ENCODE data around the gene TIMP3. TPM values are rescaled to one million over a fixed set of nuclear protein-coding genes. Genes with fewer than 3 reads are reported as not detected.
"Not testable (repeated sequence)": the region's sequence is repeated elsewhere in the genome, so short reads cannot be mapped to it uniquely, and the experiment has no call there.

The TIMP3 gene
- total RNA-seq, 1 donor from 2014 or later, result 0.05 TPM

DNA sequence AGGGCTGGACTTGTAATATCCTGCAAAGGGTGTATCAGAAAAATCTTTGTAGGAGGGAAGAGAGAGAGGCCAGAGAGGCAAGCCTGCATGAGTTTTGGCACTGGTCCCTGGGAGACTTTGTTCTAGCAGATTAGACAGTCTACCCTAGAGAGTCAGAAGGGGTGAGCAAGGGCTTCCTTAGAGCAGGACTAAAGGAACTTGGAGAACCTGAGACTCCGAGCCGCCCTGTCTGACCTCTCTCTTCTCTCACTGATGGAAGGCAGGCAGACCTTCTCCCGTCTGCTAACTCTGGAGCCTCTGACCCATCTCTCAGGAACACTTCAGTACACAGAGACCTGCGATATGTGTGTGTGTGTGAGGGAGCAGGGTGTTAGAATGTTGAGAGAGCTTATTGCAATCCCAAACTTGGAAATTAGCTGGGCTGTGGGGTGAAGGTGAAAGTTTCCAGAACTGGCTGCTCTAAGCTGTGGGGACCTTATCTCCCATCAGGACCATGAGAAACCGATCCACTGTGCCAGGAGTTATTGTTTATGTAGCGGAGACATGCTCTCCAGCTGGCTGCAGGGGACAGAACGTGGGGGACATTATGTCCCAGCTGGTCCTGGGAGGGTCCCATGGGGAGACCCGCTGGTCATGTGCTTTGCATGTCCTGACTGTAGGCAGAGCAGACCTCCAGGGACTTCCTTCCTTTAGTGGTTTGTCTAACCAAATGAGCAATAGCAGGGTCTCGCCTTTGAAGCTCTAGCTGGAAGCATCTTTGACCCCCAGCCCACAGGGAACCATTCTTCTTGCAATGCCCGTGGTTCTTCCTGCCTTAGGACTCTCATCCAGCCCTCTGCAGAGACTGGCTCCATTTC lies 51.1 kb downstream of the TIMP3 start:
- intact Hi-C loops (cut with micrococcal nuclease), result no loop called here

DNA sequence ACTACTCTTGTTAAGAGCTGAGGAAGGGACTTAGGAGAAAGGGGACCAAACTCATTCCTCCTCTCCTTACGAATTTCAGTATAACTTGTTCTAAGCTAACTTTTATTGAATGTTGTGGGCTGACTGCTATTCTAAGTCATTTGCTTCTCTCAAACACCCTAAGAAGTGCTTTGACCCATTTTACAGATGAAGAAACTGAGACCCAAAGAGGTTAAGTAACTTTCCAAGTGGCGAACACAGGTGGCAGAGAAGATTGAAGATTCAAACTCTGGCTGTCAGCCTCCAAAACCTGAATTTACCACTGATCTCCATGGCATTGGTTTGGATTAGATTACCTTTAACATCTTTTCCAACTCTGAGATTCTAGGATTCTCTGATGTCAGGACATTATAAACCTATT lies 52.2 kb downstream of the TIMP3 start:
- intact Hi-C loops (cut with micrococcal nuclease), result no loop called here

DNA sequence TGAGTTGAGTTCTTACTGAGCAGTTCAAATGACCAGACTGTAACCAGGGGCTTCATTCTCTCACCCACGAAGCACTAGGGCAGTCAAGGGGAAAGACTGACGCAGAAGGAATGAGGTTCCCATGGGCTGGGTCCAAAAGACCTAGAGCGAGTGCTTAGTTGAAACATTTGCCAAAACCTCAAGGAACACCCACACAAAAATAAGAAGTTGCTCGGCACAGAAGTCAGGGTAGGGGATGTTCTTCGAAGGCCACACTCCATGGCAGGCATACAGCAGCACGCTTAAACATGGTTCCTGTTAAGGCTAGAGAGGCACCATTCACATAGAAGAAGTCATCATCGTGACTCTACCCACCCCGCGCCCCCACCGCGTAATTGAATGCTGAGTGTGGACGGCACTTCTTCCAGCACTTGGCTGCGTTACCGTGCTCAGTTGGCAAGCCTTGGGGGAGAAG lies 52.9 kb downstream of the TIMP3 start:
- intact Hi-C loops (cut with micrococcal nuclease), result no loop called here

DNA sequence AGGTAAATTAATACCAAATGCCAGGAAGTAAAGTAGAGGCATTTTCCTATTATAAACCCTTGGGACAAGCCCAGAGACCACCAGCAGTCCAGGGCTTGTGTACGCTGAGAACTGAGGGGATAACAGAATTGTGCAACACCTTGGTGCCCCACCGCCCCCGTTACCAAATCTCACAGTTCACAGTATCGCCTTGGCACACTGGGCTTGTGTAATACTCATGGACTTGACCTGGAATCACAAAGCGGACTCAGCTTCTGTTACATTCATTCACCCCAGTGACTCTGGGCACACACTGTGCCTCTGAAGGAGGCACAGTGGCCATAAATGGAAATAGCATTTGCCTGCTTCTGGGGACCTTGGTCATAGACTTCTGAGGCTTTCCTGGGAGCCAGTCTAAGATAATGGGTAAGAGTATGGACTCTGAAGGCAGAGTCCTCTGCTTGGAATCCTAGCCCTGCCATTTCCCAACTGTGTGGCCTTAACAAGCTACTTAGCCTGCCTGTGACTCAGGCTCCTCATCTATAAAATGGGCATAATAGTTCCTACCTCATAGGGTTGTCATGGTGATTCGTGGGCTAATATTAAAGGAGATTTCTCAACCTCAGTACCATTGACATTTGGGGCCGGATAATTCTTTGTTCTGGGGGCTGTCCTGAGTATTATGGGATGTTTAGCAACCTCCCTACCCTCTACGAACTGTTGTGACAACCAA lies 53.7 kb downstream of the TIMP3 start:
- intact Hi-C loops (cut with micrococcal nuclease), result no loop called here

DNA sequence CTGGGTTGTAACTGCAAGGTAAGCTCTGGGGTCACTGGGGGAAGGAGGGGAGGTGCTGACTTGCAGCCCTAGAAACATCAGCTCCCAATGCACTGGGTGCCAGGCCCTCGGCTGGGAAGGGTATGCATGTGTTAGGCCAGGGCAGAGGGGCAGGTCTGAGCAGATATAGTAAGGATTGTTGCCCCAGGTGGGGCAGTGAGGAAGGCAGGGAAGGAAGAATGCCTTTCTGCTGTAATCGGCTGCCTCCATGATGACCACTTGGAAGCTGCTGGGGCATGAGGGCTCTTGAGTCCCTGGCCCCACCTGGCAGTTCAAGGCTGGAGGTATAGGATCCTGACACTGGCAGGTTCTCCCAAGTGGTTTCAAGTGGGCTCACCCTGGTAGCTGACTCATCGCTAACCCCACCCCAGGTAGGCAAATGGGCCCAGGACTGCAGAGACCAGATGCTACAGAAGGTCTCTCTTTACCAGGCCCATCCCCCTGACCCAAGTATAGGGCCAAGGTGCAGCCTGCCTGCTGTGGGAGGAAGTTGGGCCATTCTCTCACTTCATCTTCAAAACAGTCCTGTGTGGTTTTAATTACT lies 56.7 kb downstream of the TIMP3 start:
- intact Hi-C loops (cut with micrococcal nuclease), result no loop called here

DNA sequence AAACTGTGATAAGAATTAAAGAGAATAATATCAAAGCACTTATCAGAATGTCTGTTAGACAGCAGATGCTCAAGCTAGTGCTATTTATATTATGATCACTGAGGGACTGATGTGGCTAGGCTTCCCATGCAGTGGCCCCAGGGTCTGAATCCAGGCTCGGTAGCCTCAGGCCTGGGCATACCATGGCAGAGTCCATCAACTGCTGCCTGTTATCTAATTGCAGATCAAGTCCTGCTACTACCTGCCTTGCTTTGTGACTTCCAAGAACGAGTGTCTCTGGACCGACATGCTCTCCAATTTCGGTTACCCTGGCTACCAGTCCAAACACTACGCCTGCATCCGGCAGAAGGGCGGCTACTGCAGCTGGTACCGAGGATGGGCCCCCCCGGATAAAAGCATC lies 57.5 kb downstream of the TIMP3 start:
- intact Hi-C loops (cut with micrococcal nuclease), result no loop called here

DNA sequence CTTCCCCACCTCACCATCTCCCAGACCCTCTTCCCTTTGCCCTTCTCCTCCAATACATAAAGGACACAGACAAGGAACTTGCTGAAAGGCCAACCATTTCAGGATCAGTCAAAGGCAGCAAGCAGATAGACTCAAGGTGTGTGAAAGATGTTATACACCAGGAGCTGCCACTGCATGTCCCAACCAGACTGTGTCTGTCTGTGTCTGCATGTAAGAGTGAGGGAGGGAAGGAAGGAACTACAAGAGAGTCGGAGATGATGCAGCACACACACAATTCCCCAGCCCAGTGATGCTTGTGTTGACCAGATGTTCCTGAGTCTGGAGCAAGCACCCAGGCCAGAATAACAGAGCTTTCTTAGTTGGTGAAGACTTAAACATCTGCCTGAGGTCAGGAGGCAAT lies 58.2 kb downstream of the TIMP3 start:
- intact Hi-C loops (cut with micrococcal nuclease), result no loop called here

DNA sequence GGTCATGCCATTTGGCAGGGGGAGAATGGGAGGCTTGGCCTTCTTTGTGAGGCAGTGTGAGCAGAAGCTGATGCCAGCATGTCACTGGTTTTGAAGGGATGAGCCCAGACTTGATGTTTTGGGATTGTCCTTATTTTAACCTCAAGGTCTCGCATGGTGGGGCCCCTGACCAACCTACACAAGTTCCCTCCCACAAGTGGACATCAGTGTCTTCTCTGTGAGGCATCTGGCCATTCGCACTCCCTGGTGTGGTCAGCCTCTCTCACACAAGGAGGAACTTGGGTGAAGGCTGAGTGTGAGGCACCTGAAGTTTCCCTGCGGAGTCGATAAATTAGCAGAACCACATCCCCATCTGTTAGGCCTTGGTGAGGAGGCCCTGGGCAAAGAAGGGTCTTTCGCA lies 59.8 kb downstream of the TIMP3 start:
- intact Hi-C loops (cut with micrococcal nuclease), result no loop called here

DNA sequence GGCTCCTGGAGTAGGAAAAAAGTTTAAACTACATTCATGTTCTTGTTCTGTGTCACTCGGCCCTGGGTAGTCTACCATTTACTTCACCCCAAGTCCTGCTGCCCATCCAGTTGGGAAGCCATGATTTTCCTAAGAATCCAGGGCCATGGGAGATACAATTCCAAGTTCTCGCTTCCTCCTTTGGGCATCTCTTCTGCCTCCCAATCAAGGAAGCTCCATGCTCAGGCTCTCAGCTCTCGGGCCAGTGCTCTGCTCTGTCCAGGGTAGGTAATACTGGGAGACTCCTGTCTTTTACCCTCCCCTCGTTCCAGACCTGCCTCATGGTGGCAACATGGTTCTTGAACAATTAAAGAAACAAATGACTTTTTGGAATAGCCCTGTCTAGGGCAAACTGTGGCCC lies 60.6 kb downstream of the TIMP3 start:
- intact Hi-C loops (cut with micrococcal nuclease), result no loop called here

DNA sequence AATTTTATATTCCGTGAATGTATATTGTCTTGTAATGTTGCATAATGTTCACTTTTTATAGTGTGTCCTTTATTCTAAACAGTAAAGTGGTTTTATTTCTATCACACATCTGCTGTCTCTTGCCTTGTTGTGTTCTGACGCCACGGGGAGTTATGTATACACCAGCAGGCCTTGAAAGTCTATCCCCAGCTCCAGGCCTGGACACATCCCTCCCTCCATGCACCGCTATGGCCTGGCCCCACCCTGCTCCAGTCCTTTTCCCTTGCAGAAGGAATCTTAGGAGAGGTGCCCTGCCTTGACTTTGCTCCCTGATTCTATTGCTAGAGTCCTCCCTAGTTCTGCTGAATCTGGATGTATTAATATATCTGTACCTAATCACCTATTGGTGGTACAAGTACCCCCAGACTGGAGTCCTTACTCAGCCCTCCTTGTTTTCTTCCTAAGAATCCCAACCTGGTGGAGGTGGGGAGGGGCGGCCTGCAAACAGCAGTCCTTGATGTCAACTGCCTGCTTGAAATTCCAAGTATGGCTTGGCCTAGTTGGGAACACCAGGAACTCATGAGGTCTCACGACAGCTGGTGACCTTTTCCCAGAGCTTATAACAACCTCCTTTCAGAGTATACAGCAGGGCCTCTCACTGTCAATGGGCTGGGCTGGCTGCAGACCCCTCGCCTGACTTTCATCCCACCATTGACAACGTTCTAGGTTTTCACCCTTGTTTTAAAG lies 61.6 kb downstream of the TIMP3 start:
- intact Hi-C loops (cut with micrococcal nuclease), result no loop called here

DNA sequence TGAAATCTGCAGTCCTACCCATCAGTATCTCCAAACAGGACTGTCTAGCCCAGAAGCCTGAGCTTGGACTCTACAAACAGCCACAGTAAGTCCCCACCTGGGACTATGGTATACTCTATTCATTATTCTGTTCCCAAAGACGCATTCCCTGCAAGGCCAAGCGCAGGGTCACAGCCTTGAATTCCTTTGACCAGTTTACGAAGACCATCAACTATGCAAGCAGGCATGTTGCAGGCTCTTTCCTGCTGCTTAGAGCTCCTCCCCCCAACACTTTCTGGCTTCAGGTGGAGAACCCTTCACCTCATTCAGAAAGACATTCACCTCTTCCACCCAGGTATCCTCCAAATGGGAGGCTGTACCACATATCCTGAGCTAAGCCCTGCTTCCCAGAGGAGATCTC lies 62.5 kb downstream of the TIMP3 start:
- intact Hi-C loops (cut with micrococcal nuclease), result no loop called here

DNA sequence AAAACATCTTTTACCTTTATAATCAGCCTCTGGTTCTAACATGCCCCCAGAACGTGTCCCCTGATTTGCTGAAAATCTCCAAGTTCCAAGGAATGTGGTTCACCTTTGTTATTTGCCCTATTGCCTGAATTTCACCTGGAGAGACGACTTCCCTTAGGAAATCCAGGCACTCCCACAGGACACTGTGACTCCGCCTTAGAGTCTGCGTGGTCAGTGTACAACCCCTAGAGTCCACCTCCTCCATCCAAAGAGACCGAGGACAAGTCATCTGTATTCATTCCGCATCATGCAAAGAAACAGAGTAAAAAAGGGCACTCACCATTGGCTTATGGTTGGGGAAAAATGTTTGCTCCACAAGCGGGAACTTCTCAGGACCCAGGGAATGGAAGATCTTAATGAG lies 63.1 kb downstream of the TIMP3 start:
- intact Hi-C loops (cut with micrococcal nuclease), result no loop called here

DNA sequence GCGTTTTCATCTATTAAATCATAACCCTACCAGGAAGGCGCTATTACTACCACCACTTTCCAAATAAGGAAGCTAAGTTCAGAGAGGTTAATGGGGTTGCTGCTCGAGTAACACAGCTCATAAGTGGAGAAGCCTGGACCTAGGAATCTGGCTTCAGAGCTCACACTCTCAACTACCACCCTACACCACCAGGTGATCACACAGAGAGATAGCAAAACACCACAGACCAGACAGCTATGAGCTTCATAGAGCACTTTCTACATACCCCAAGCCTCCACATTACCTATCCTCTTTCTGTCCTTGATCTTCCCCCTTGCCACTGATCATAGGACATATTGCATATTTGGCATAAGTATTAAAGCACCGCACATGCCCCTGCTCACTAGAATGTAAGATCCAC lies 65.4 kb downstream of the TIMP3 start:
- intact Hi-C loops (cut with micrococcal nuclease), result no loop called here

DNA sequence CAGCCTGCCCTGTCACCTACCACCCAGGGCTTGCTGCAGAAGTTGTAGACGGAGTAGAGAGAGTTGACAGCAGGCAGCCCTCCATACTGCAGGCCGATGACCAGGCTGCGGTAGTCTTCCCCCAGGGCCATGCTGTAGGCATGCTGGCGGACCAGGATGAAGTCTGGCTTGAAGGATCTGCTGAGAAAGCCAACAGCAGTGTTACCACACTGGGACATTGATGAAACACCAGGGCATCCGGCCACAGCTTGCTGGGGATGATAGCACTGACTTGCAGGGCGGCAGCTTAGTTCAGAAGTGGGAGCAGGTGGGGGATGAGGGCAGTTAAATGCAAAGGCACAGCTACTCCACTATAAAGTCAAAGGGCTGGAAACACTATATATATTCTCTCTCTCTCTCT lies 67.4 kb downstream of the TIMP3 start:
- intact Hi-C loops (cut with micrococcal nuclease), result no loop called here

DNA sequence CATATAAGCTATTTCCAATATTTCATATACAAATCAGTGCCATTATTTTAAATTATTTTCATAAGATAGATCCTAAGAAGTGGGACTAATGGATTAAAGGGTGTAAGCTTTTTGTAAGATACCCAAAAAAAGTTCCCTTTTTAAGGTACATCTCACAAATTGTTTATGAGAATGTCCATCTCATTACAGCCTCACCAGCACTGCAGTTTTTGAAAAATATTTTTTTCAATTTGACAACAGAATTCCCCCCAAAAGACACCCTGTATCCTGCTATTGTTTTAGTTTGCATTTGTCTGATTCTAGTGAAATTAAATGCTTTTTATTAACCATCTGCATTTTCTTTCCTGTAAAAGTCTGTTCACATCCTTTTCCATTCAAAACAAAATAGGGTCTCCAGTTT lies 69.0 kb downstream of the TIMP3 start:
- intact Hi-C loops (cut with micrococcal nuclease), result no loop called here

DNA sequence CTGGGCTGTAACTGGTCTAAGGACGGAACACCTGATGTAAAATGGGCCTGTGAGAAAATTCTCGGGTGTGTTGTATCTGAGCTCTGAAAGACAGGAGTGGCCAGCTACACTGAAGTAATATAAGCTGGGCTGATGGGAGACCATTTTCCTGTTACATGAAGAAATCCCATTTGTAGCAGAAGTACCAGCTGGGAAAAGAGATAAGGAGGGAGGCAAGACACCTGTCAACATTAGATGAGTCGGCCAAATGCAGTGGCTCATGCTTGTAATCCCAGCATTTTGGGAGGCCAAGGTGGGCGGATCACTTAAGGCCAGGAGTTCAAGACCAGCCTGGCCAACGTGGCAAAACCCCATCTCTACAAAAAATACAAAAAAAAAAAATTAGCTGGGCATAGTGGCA lies 72.1 kb downstream of the TIMP3 start:
- intact Hi-C loops (cut with micrococcal nuclease), result not testable (repeated sequence)

DNA sequence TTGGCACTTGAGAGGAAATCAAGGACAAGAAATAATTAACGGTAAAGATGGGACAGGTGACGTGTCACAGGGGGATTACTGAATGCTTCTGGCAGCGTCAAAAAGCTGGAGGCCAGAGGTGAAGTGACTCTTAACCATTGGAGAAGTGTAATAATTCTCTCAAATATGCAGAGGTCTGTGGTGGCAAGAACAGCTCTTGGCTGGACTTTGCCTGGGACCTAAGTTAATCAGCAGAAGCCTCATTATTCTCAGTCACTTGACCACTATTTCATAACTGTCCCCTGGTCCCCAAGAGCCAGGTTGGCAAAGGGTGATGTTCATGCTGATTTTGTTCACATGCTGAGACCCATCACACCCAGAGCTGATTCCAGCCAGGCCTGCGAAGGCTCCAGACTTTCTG lies 72.9 kb downstream of the TIMP3 start:
- intact Hi-C loops (cut with micrococcal nuclease), result no loop called here

DNA sequence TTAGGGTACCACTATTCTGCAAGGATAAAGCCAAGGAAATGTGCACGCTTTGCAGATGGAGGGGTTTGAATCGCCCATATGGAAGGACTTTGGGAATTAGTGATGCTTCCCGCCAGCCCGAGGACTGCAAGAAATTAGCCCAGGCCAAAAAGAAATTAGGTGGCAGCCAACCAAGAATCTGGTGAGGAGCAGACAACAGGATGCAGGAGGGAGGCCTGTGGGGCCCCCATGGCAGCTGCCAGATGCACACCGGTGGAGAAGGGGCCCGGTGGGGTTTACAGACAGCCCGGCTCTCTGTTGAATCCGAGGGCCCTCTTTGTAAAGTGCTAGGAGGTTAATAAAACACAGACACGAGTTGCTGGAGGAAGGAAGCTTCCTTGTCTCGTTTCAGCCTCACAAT lies 73.5 kb downstream of the TIMP3 start:
- intact Hi-C loops (cut with micrococcal nuclease), result no loop called here

DNA sequence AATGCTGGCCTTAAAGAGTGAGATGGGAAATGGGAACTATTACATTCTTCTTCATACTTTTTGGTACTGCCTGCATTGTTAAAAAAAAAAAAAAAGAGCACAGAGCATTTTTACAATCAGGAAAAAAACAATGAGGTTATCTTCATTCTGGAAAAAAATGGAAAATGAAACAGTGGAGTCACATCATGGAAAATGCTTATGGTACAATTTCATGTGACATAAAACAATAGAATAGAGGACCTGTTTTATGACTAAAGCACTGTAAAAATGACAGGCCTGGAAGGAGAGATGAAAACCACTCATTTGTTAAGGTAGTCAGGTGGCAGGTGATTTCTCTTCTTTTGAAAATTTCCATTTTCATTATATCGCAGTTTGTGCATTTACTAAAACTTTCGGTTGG lies 75.0 kb downstream of the TIMP3 start:
- intact Hi-C loops (cut with micrococcal nuclease), result no loop called here

DNA sequence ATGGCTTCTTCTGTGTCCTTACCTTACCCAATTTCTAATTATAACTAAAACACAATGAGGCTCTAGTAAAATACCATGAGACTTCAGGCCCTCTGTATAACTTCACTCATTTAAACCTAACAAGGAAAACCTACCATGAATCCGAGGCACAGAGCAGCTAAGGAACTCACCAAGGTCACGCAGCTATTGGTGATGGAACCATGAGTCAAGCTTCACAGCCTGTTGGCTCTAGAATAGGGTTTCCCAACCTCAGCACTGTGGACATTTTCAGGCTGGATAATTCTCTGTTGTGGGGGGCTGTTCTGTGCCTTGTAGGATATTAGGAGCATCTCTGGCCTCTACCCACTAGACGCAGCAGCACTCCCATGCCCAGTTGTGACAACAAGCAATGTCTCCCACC lies 75.7 kb downstream of the TIMP3 start:
- intact Hi-C loops (cut with micrococcal nuclease), result no loop called here

DNA sequence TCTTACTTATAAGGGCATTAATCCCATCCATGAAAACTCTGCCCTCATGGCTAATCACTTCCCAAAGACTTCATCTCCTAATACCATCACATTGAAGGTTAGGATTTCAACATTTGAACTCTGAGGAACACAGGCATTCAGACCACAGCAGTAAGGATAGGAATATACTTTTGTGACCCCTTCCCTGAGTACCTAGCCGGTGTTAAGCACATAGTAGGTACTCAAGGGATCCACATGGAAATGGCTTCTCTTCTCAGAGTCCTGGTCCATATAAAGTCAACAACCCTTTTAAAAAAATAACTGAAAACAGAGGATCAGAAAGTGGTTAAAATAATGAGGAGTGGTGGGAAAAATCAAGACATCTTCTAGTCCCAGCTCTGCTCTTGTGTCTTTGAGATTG lies 78.0 kb downstream of the TIMP3 start:
- intact Hi-C loops (cut with micrococcal nuclease), result no loop called here

DNA sequence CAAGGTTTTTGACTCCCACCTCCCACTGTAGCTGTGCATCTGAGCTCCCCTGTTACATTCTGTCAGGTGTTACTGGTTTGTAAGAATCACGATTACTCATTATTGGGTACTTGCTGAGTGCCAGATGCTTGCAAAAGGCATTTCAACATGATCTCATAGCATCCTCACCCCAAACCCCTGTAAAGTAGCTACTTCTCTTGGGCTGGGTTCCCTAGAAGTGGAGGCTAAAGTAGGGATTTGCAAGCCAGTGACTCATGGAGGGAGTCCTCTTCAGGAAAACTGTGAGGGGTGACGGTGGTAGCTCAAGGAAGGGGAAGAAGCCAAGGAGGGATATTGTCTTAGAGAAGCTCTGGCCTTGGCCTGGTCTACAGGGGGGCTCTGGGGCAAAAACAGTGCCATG lies 78.6 kb downstream of the TIMP3 start:
- intact Hi-C loops (cut with micrococcal nuclease), result no loop called here
